Measurements from ENCODE around the gene EFCAB12.

DNA sequence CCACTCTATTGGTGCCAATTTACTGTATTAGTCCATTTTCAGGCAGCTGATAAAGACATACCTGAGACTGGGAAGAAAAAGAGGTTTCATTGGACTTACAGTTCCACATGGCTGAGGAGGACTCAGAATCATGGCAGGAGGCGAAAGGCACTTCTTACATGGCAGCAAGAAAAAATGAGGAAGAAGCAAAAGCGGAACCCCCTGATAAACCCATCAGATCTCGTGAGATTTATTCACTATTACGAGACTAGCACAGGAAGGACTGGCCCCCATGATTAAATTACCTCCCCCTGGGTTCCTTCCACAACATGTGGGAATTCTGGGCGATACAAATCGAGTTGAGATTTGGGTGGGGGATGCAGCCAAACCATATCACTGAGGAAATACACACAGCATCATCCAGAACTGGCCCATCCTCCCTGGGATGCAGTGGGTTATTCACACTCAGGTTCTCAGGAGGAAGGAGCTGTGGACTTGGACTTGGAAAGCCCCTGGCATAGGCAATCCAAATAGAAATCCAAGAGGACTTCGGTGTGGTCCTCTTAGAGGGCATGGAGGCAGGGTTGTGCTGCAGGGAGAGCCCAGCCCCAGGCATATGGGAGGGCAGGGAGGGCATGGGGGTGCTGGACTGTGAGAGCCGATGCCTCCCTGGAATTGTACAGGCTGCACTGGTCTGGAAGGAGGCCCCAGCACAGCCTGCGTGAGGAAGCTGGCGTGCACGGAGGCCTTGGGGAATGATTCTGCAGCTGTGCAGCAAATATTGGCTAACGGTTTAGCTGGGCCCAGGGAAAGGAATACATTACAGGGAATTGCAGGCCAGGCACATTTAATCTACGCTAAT is 62.9 kb downstream of the EFCAB12 start:
- TF ChIP-seq CTCF (IDR thresholded peaks at IDR 0.05; ENCODE audit: insufficient read depth, low read depth, low read length) = no peak
- TF ChIP-seq EZH2 (IDR thresholded peaks at IDR 0.05; ENCODE audit: insufficient read depth, low read length) = no peak

Measured in astrocyte (in vitro differentiated cells and primary cell).